GM12872 (cell line): ENCODE data around the gene FAM83C.

Source experiments
- TF ChIP-seq, protein P1 (sequence below): IDR thresholded peaks from 3 replicates; pipeline ENCODE4 v1.5.1; 2011; ENCODE audit warnings: low read depth, mild to moderate bottlenecking, low read length, moderate library complexity; ENCODE audit not compliant: insufficient read depth

Gene FAM83C

DNA sequence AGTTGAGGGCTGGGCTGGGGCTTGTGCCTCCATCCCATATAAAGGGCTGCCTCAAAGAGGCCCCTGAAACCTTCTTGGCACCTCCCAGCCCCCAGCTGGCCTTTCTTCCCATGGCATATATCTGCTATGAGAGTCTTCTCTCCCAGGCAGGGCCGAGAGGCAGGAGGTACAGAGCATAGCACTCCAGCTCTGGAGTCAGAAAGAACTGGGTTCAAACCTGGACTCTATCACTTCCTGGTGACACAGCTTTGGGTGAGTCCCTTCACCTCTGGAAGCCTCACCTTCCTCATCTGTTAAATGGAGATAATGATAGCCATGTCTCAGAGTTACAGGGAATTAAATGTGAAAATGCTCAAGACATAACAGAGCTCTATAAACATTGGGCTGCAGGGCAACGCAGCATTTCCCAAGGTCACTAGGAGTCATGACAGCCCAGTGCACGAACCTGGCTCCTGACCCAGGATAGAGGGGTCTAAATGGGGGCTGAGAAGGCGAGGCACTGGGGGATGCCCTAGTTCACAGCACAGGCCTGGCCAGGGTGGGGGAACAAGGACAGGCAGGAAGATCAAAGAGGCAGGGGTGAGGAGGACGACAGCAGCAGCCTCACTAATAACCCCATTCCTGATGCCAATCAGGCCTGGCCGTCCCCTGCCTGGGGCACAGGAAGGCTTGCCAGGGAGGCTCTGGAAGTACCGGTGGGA, 1.9 kb downstream of the FAM83C start:
- TF ChIP-seq, protein P1, sequence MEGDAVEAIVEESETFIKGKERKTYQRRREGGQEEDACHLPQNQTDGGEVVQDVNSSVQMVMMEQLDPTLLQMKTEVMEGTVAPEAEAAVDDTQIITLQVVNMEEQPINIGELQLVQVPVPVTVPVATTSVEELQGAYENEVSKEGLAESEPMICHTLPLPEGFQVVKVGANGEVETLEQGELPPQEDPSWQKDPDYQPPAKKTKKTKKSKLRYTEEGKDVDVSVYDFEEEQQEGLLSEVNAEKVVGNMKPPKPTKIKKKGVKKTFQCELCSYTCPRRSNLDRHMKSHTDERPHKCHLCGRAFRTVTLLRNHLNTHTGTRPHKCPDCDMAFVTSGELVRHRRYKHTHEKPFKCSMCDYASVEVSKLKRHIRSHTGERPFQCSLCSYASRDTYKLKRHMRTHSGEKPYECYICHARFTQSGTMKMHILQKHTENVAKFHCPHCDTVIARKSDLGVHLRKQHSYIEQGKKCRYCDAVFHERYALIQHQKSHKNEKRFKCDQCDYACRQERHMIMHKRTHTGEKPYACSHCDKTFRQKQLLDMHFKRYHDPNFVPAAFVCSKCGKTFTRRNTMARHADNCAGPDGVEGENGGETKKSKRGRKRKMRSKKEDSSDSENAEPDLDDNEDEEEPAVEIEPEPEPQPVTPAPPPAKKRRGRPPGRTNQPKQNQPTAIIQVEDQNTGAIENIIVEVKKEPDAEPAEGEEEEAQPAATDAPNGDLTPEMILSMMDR = no peak

DNA sequence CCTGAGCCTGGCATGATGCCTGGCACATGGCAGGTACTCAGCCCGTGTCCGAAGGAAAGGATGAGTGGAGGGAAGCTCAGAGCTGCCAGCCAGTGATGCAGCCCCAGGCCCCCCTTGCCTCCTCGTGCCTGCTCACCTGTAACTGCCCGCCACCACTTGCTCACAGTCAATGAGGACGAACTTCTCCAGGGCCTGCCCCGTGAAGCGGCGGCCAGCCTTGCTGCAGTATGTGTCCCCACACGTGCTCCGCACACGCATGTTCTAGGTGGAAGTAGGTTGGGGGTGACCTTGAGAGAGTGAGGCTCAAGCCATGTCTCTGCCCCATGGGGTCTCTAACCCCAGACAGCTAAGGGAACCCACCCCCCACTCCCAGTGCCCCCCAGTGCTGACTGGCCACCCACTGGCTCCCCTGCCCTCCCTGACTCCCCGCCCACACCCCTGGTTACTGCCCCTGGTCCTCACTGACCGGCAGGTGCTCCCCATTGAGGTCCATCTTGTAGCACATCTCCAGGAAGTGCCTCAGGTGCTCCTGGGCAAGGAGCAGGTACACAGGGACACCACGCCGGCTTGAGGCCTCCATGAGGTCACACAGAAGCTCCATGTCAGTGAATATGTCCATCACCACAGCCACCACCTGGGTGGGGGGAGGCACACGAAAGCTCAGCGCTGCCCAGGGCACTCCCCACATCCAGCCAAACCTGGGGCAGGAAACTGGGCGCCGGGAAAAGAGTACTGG, 3.7 kb downstream of the FAM83C start:
- TF ChIP-seq, protein P1 = no peak

DNA sequence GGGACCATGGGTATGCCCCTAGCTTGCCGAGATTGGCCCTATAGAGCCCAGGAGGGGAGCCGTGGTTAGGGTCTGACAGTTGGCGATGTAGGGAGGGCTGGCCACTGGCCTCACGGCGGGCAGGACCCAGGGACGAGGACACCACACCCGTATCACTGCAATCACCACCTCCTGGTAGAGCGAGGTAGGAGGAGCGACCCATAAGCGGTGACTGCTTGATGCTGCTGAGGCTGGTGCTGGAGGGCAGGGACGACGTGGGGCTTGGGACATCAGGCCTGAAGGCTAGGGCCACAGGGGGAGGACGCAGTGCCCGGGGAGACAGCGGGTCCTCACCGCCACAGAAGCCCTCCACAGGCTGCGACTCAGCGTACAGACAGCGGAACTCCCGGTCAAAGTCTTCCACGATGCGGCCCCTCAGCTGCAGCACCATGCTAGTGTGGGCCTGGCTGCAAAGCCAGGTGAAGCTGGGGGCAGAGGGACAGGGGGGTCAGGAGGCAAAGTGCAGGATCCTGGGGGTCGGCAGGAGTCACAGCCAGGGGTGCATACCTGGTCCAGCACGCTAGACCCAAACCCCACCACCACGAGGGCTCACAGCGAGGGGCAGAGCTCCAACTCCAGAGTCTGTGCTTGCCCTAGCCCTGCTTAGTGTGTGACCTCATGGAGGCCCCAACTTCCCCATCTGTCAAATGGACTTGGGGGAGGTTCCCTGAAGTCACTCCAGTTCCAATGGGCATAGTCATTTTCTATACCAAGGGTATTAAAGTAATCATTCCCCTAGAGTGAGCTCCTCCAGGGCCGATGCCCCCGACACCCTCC, 4.5 kb downstream of the FAM83C start:
- TF ChIP-seq, protein P1 = no peak

DNA sequence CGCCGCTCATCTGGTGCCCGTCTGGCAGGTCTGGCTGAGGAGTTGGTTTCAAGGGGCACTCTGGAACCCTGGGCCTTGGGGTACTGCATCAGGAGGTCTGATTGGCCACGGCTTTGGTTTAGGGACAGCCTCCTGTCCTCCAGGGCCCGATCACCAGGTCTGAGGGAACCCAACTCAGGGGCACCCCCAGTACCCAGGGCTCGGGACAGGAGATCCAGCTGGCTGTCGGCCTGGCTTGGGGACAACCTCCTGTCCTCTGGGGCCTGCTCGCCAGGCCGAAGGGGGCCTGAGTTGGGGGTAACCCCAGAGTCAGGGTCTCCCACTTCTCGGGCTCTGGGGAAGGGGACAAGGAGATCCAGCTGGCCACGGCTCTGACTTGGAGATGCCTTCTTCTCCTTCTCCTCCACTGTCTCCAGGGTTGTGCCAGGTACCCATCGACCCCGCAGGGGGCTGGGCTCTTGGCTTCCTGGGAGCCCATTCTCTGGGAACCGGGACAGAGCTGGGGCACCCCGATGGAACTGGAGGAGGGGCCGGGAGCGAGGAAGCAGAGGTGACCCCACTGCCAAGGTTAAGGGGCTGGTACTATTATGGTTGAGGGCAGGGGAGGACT, 5.2 kb downstream of the FAM83C start:
- TF ChIP-seq, protein P1 = no peak

DNA sequence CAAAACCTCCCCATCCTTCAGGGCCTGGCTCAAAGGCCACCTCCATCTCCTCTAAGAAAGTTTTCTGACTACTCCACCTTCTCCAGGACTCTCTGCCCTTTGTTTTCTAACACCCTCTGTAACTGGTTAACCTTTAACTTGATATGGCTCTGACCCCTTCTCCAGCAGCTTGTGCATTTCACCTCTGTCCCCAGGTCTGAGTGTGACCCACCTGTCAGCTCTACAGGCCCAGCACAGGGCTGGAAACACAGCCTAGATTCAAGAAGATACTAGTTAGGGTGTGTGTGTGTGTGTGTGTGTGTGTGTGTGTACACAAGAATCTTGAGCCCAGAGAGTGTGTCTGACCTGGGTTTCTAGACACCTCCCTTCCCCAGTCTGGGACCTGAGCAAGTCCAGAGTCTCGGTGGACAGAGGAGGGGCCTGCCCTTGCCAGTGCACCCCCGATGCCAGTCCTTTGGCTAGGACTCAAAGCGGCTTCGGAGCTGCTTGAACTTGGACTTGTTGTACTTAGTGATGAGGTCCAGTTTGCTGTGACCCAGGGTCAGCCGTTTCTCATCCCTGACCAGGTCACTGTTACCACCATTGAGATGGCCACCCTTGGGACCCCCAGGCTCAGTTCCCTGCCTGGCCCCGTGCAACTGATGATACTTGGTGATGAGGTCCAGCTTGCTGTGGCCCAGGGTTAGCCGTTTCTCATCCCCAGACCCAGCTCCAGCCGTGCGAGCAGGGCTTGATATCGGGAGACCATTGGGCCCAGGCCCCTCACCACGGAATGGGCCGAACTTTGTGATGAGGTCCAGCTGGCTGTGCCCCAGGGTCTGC, 5.9 kb downstream of the FAM83C start:
- TF ChIP-seq, protein P1 = no peak

DNA sequence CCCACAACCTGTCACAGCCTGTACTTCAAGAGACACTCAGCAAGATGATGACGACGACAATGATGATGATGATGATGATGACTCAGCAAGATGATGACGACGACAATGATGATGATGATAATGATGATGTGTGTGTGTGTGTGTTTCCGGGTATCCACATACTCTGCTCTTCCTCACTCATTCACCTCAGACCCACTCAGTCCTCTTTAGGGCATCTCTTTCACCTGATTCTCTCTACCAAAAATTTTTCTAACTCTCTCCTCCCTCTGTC, 6.5 kb downstream of the FAM83C start:
- TF ChIP-seq, protein P1 = no peak
